Measurements from ENCODE around the gene SFT2D1. TPM values are rescaled to one million over a fixed set of nuclear protein-coding genes. Genes with fewer than 3 reads are reported as not detected.

SFT2D1 gene
- total RNA-seq, 1 experiment from 2014 or later = 65.6 TPM

DNA sequence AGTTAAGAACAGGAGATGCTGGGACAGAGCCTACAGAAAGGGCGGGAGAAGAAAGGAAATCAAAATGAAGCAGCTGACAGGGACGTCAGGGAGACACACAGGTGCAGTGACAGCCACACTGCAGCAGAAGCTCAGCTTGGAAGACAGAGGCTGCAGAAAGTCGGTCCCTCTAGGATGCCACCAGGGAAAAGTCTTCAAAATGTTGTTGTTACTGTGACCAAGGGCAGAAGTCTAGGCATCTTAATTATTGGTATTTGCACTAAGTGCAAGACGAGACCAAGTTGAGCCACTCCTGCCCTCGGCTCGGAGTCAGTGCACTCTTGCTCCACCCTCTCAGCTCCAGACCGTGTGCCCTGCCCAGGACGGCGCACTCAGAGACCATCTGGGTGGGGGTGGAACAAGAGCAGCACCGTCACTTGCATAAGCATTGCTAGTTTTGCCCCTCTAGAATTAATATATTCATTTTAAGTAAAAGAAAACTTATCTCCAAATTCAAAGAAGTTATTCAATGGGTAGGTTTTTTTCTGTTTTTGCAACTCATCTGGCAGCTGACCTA lies 36.7 kb downstream of the SFT2D1 start:
- no peaks in the 10 kb centered on the region for H3K9me2 ChIP-seq (ENCODE audit: insufficient read depth)
- POLR2A ChIA-PET = no interaction called here

More for the DNA sequence above, 36.7 kb downstream of the SFT2D1 start:
- intact Hi-C loops (cut with micrococcal nuclease) = loop anchor here (2.0 kb wide), 1 partner anchor 19 kb away; no protein-coding TSS in a partner anchor
- no peaks in the 10 kb centered on the region for H4K20me1 ChIP-seq (ENCODE audit: insufficient read depth)
- H3K4me2 ChIP-seq (ENCODE audit: low read length) = no peak overlapping the region
- no peak overlapping the region for H3K4me3 ChIP-seq (replicated peaks in 1 of 2; ENCODE audit: low read depth in 1 of 2, low read length in 2 of 2)
- no peak for DNase-seq (ENCODE audit: low read depth, low spot score)
- TF ChIP-seq, protein P1, sequence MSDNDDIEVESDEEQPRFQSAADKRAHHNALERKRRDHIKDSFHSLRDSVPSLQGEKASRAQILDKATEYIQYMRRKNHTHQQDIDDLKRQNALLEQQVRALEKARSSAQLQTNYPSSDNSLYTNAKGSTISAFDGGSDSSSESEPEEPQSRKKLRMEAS (IDR thresholded peaks at IDR 0.05) = no peak
- no peak for TF ChIP-seq POLR2AphosphoS5 (IDR thresholded peaks at IDR 0.05; ENCODE audit: low read depth, low read length)
- TF ChIP-seq POLR2A (IDR thresholded peaks at IDR 0.05; ENCODE audit: borderline replicate concordance, extremely low read depth, insufficient read depth, insufficient read length) = no peak
- TF ChIP-seq, protein P2, sequence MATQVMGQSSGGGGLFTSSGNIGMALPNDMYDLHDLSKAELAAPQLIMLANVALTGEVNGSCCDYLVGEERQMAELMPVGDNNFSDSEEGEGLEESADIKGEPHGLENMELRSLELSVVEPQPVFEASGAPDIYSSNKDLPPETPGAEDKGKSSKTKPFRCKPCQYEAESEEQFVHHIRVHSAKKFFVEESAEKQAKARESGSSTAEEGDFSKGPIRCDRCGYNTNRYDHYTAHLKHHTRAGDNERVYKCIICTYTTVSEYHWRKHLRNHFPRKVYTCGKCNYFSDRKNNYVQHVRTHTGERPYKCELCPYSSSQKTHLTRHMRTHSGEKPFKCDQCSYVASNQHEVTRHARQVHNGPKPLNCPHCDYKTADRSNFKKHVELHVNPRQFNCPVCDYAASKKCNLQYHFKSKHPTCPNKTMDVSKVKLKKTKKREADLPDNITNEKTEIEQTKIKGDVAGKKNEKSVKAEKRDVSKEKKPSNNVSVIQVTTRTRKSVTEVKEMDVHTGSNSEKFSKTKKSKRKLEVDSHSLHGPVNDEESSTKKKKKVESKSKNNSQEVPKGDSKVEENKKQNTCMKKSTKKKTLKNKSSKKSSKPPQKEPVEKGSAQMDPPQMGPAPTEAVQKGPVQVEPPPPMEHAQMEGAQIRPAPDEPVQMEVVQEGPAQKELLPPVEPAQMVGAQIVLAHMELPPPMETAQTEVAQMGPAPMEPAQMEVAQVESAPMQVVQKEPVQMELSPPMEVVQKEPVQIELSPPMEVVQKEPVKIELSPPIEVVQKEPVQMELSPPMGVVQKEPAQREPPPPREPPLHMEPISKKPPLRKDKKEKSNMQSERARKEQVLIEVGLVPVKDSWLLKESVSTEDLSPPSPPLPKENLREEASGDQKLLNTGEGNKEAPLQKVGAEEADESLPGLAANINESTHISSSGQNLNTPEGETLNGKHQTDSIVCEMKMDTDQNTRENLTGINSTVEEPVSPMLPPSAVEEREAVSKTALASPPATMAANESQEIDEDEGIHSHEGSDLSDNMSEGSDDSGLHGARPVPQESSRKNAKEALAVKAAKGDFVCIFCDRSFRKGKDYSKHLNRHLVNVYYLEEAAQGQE (IDR thresholded peaks at IDR 0.05; ENCODE audit: low read depth) = no peak
- no peak for TF ChIP-seq CEBPB (IDR thresholded peaks at IDR 0.05; ENCODE audit: low read depth)
- no peak for TF ChIP-seq SP1 (IDR thresholded peaks at IDR 0.05; ENCODE audit: low read depth)
- TF ChIP-seq, protein P3, sequence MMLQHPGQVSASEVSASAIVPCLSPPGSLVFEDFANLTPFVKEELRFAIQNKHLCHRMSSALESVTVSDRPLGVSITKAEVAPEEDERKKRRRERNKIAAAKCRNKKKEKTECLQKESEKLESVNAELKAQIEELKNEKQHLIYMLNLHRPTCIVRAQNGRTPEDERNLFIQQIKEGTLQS (IDR thresholded peaks at IDR 0.05) = no peak
- TF ChIP-seq SIN3A (IDR thresholded peaks at IDR 0.05; ENCODE audit: low read depth) = no peak
- TF ChIP-seq EZH2phosphoT487 (IDR thresholded peaks at IDR 0.05; ENCODE audit: borderline replicate concordance) = no peak
- no peak for TF ChIP-seq FOSL1 (IDR thresholded peaks at IDR 0.05; ENCODE audit: low read depth)
- no peak for TF ChIP-seq YY1 (IDR thresholded peaks at IDR 0.05; ENCODE audit: extremely low read depth, insufficient replicate concordance, low read depth, low read length)
- TF ChIP-seq TCF7L2 (IDR thresholded peaks at IDR 0.05; ENCODE audit: borderline replicate concordance, extremely low read depth, insufficient read depth, insufficient read length) = no peak
- no peak for TF ChIP-seq SRF (IDR thresholded peaks at IDR 0.05; ENCODE audit: low read depth)
- no peaks in the 10 kb centered on the region for H3K9me3 ChIP-seq (ENCODE audit: control insufficient read depth in 1 of 2, insufficient read depth in 1 of 2, low read depth in 1 of 2, low read length in 2 of 2)
- CTCF ChIA-PET = no interaction called here
- no peak overlapping the region for H3K27ac ChIP-seq (ENCODE audit: low read depth, low read length)
- no peaks in the 10 kb centered on the region for H3K27me3 ChIP-seq (ENCODE audit: insufficient read depth, low read length)
- H3K4me1 ChIP-seq (ENCODE audit: control insufficient read depth in 1 of 2, insufficient read depth in 2 of 2, low read length in 2 of 2) = no peaks in the 10 kb centered on the region
- no peak for ATAC-seq
- no peak overlapping the region for H3K9ac ChIP-seq (ENCODE audit: low read length)
- no peaks in the 10 kb centered on the region for H3K36me3 ChIP-seq (ENCODE audit: control insufficient read depth in 1 of 2, insufficient read depth in 2 of 2, low read length in 2 of 2)
- no peaks in the 10 kb centered on the region for H3K79me2 ChIP-seq (ENCODE audit: insufficient read depth, low read length)
- no peak overlapping the region for H2AFZ ChIP-seq (ENCODE audit: low read depth, low read length, poor library complexity, severe bottlenecking)
- BruUV-seq (replicated peaks) = no TSS peak
- RAD21 ChIA-PET (ENCODE audit: low non-redundant PET in 1 of 2, low total read pairs in 2 of 2, uncharacterized antibody in 2 of 2, unreplicated experiment in 2 of 2) = no interaction called here

Data from HCT116 (cell line).